HepG2 (cell line): Measurements from ENCODE around the gene TAF4B. TPM values are rescaled to one million over a fixed set of nuclear protein-coding genes. Genes with fewer than 3 reads are reported as not detected.

Experiments used
- ATF2 ChIP-seq: sonication (generic); formaldehyde crosslinking; IDR thresholded peaks from 2 replicates; pipeline ENCODE4 v1.4.0; 2020; ENCODE audit warnings: missing genetic modification reagents
- CREB1 ChIP-seq, 2 experiments: fragments of 450-650 bp in 1 of 2; IDR thresholded peaks; 2 replicates each; pipeline ENCODE4 v1.6.1; 2016 to 2017; ENCODE audit warnings: control low read depth in 1 of 2, mild to moderate bottlenecking in 1 of 2, missing compliant biosample characterization in 1 of 2, missing genetic modification characterization in 1 of 2
- ELF4 ChIP-seq: sonication (generic); formaldehyde crosslinking; IDR thresholded peaks from 2 replicates; pipeline ENCODE4 v1.5.0; 2020; ENCODE audit warnings: missing genetic modification reagents, mild to moderate bottlenecking, moderate library complexity, borderline replicate concordance
- NFYB ChIP-seq: sonication (generic); formaldehyde crosslinking; IDR thresholded peaks from 2 replicates; pipeline ENCODE4 v1.4.0; 2020; ENCODE audit warnings: missing genetic modification reagents
- SOX6 ChIP-seq, 2 experiments: fragments of 450-650 bp in 1 of 2; sonication (generic) in 1 of 2; formaldehyde crosslinking in 1 of 2; IDR thresholded peaks; 2 replicates each; pipeline versions ENCODE4 v1.4.0 to v1.6.1; 2017 to 2020; ENCODE audit warnings: antibody characterized with exemption in 1 of 2, mild to moderate bottlenecking in 1 of 2, missing genetic modification reagents in 1 of 2
- SRY ChIP-seq: sonication (generic); formaldehyde crosslinking; IDR thresholded peaks from 2 replicates; pipeline ENCODE4 v1.8.0; 2022; ENCODE audit warnings: mild to moderate bottlenecking, missing genetic modification reagents
- TAF1 ChIP-seq: sonication (generic); formaldehyde crosslinking; IDR thresholded peaks from 2 replicates; pipeline ENCODE4 v1.4.0; 2020; ENCODE audit warnings: missing genetic modification reagents
- TARDBP ChIP-seq: sonication (generic); formaldehyde crosslinking; IDR thresholded peaks from 2 replicates; pipeline ENCODE4 v1.8.0; 2022; ENCODE audit warnings: mild to moderate bottlenecking, missing genetic modification reagents
- TBP ChIP-seq: sonication (generic); formaldehyde crosslinking; IDR thresholded peaks from 2 replicates; pipeline ENCODE4 v1.5.0; 2020; ENCODE audit warnings: missing genetic modification reagents
- ZFP62 ChIP-seq: sonication (generic); formaldehyde crosslinking; IDR thresholded peaks from 2 replicates; pipeline ENCODE4 v1.4.0; 2020; ENCODE audit warnings: missing genetic modification reagents
- ZFP82 ChIP-seq: sonication (generic); formaldehyde crosslinking; IDR thresholded peaks from 2 replicates; pipeline ENCODE4 v1.5.1; 2020; ENCODE audit warnings: mild to moderate bottlenecking, missing genetic modification reagents, borderline replicate concordance
- ZMAT3 ChIP-seq: sonication (generic); formaldehyde crosslinking; conservative IDR thresholded peaks from 2 replicates; pipeline ENCODE4 v1.7.0; 2021; ENCODE audit warnings: missing genetic modification reagents
- ZNF18 ChIP-seq: sonication (generic); formaldehyde crosslinking; IDR thresholded peaks from 2 replicates; pipeline ENCODE4 v1.8.0; 2022; ENCODE audit warnings: mild to moderate bottlenecking, missing genetic modification reagents; ENCODE audit not compliant: insufficient replicate concordance
- ZNF547 ChIP-seq: sonication (generic); formaldehyde crosslinking; IDR thresholded peaks from 2 replicates; pipeline ENCODE4 v1.5.1; 2020; ENCODE audit warnings: mild to moderate bottlenecking, missing genetic modification reagents
- ZNF550 ChIP-seq: sonication (generic); formaldehyde crosslinking; IDR thresholded peaks from 2 replicates; pipeline ENCODE4 v1.4.0; 2020; ENCODE audit warnings: mild to moderate bottlenecking, missing genetic modification reagents, borderline replicate concordance
- ZNF709 ChIP-seq: sonication (generic); formaldehyde crosslinking; IDR thresholded peaks from 2 replicates; pipeline ENCODE4 v1.5.0; 2020; ENCODE audit warnings: mild to moderate bottlenecking, missing genetic modification reagents
- ZNF792 ChIP-seq: IDR thresholded peaks from 2 replicates; pipeline ENCODE4 v1.6.1; 2016
- polyA plus RNA-seq, 8 experiments: library from polyadenylated mRNA; depleted of rRNA in 3 of 8; stranded (reverse) in 7 of 8; unstranded in 1 of 8; fragments of >200 nt; fragmentation: Illumina TruSeq in 4 of 8; extraction: Trizol in 4 of 8; gene quantifications; 2 replicates each; pipeline versions ENCODE4 v1.2.1 to v1.2.3, GENCODE V29; 2011 to 2016; ENCODE audit warnings: low read depth in 4 of 8, missing spikeins in 1 of 8, mixed read lengths in 1 of 8; ENCODE audit not compliant: insufficient read depth in 1 of 8
- total RNA-seq, 5 experiments: library from RNA; depleted of rRNA; stranded (reverse); fragments of >200 nt; fragmentation: Illumina TruSeq; extraction: Trizol; gene quantifications; 2 replicates each; pipeline ENCODE4 v1.2.3, GENCODE V29; 2016; ENCODE audit warnings: low read depth in 1 of 5
- TF ChIP-seq, protein P1 (sequence below): sonication (generic); formaldehyde crosslinking; IDR thresholded peaks from 2 replicates; pipeline ENCODE4 v1.4.0; 2020; ENCODE audit warnings: missing genetic modification reagents, mild to moderate bottlenecking, borderline replicate concordance
- TF ChIP-seq, protein P2 (sequence below): IDR thresholded peaks from 2 replicates; pipeline ENCODE4 v1.4.0; 2020; ENCODE audit warnings: mild to moderate bottlenecking, missing genetic modification reagents

TAF4B gene
- total and polyA plus RNA-seq, 2 of the 13 experiments (the other 11 are each of a cell fraction or from before 2014, with no cell fraction given): 2.2 to 3.8 TPM

DNA sequence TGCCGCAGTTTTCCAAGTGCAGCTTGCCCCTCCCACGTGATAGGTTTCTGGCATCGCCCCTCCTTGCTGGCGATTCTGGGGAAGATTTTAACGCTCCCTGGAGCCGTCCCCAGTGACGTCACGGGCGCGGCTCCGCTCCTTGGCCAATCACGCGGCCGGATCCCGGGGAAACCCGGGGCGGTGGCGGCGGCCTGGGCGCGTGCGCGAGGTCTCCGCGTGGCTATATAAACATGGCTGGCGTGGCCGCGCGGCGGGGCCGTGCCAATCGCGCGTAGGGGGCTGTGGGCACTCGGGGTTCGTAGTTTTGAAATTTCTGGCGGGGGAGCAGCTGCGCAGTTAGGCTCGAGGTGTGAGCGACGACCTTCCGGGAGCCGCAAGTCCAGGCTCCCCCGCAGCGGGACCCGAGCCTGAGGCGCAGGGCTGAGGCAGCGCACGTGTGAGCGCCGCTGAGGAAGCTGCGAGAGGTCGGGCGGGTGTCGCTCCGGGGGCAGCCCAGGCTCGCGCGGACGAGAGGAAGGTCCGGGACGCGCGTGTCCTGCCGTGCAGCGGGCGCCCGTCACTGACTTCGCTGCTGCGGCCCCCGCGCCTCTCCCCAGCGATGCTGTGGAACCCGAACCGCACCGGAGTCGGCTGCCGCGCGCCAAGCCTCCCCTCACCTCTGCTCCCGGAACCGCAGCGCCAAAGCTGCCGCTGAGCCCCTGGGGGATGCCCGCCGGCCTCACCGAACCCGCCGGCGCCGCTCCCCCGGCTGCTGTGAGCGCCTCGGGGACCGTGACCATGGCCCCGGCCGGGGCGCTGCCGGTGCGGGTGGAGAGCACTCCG lies at the start of gene TAF4B (continued):
- TF ChIP-seq ZNF18 (CRISPR knock-in tag): no peak
- TF ChIP-seq ZMAT3 (CRISPR knock-in tag): peak; percentile 74; the same call in 1 of the 2 replicates
- TF ChIP-seq ATF2 (CRISPR knock-in tag): no peak
- peak; percentile 38; the same call in 1 of the 2 replicates for TF ChIP-seq ZNF547 (CRISPR knock-in tag)
- TF ChIP-seq, protein P1, sequence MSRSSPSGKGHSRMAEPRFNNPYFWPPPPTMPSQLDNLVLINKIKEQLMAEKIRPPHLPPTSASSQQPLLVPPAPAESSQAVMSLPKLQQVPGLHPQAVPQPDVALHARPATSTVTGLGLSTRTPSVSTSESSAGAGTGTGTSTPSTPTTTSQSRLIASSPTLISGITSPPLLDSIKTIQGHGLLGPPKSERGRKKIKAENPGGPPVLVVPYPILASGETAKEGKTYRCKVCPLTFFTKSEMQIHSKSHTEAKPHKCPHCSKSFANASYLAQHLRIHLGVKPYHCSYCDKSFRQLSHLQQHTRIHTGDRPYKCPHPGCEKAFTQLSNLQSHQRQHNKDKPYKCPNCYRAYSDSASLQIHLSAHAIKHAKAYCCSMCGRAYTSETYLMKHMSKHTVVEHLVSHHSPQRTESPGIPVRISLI: no peak
- no peak for TF ChIP-seq TARDBP (CRISPR knock-in tag)
- TF ChIP-seq TAF1 (CRISPR knock-in tag): peak; percentile 38; the same call in 1 of the 2 replicates
- TF ChIP-seq, protein P2, sequence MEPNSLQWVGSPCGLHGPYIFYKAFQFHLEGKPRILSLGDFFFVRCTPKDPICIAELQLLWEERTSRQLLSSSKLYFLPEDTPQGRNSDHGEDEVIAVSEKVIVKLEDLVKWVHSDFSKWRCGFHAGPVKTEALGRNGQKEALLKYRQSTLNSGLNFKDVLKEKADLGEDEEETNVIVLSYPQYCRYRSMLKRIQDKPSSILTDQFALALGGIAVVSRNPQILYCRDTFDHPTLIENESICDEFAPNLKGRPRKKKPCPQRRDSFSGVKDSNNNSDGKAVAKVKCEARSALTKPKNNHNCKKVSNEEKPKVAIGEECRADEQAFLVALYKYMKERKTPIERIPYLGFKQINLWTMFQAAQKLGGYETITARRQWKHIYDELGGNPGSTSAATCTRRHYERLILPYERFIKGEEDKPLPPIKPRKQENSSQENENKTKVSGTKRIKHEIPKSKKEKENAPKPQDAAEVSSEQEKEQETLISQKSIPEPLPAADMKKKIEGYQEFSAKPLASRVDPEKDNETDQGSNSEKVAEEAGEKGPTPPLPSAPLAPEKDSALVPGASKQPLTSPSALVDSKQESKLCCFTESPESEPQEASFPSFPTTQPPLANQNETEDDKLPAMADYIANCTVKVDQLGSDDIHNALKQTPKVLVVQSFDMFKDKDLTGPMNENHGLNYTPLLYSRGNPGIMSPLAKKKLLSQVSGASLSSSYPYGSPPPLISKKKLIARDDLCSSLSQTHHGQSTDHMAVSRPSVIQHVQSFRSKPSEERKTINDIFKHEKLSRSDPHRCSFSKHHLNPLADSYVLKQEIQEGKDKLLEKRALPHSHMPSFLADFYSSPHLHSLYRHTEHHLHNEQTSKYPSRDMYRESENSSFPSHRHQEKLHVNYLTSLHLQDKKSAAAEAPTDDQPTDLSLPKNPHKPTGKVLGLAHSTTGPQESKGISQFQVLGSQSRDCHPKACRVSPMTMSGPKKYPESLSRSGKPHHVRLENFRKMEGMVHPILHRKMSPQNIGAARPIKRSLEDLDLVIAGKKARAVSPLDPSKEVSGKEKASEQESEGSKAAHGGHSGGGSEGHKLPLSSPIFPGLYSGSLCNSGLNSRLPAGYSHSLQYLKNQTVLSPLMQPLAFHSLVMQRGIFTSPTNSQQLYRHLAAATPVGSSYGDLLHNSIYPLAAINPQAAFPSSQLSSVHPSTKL: peak; percentile 31; the same call in 1 of the 2 replicates
- no peak for TF ChIP-seq ELF4
- TF ChIP-seq ZNF550 (CRISPR knock-in tag): no peak
- TF ChIP-seq TBP (CRISPR knock-in tag): no peak
- no peak for TF ChIP-seq SOX6 (IDR thresholded peaks at IDR 0.05)
- peak; percentile 11; the same call in 1 of the 2 replicates for TF ChIP-seq SOX6 (CRISPR knock-in tag; IDR thresholded peaks at IDR 0.05)
- no peak for TF ChIP-seq ZNF792 (CRISPR knock-in tag)
- TF ChIP-seq ZFP62 (CRISPR knock-in tag): no peak
- peak; percentile 99 for TF ChIP-seq CREB1 (IDR thresholded peaks at IDR 0.05)
- peak; percentile 88 for TF ChIP-seq CREB1 (CRISPR knock-in tag; IDR thresholded peaks at IDR 0.05)
- TF ChIP-seq NFYB (CRISPR knock-in tag): peak; percentile 56
- peak; percentile 61; the same call in 1 of the 2 replicates for TF ChIP-seq ZNF709 (CRISPR knock-in tag)
- TF ChIP-seq ZFP82 (CRISPR knock-in tag): no peak
- TF ChIP-seq SRY (CRISPR knock-in tag): no peak
